Calu3 (cell line): ENCODE data around the gene MOB3B. TPM values are rescaled to one million over a fixed set of nuclear protein-coding genes. Genes with fewer than 3 reads are reported as not detected.

ENCODE experiments used
- BruUV-seq: library from RNA; stranded (reverse); fragments of 400-500 nt; replicated peaks from 2 replicates; lab custom pipeline; 2021; lab: Mats Ljungman, UMichigan
- CTCF ChIA-PET: fragments of 300-600 bp; sonication (Branson Sonifier 250); formaldehyde crosslinking; loops from one replicate; lab custom pipeline; 2022; ENCODE audit warnings: antibody characterized with exemption; lab: Charles Lee
- DNase-seq: peaks from one replicate; pipeline ENCODE4 v3.0.0; 2022
- H3K27ac Mint-ChIP-seq: one replicate; pipeline ENCODE4 v1.8.0; 2022; ENCODE audit warnings: mixed read lengths; ENCODE audit not compliant: unreplicated experiment
- H3K27me3 Mint-ChIP-seq: one replicate; pipeline ENCODE4 v1.8.0; 2022; ENCODE audit warnings: mixed read lengths; ENCODE audit not compliant: unreplicated experiment
- H3K36me3 Mint-ChIP-seq: one replicate; pipeline ENCODE4 v1.8.0; 2022; ENCODE audit warnings: mild to moderate bottlenecking, moderate library complexity, mixed read lengths; ENCODE audit not compliant: insufficient read depth, unreplicated experiment
- H3K4me1 Mint-ChIP-seq: one replicate; pipeline ENCODE4 v1.8.0; 2022; ENCODE audit warnings: mild to moderate bottlenecking, low read depth, mixed read lengths; ENCODE audit not compliant: unreplicated experiment
- H3K4me3 Mint-ChIP-seq: one replicate; pipeline ENCODE4 v1.8.0; 2022; ENCODE audit warnings: mild to moderate bottlenecking, low read depth, moderate library complexity, mixed read lengths; ENCODE audit not compliant: unreplicated experiment
- H3K9me3 Mint-ChIP-seq: one replicate; pipeline ENCODE4 v1.8.0; 2022; ENCODE audit warnings: low read depth, mixed read lengths; ENCODE audit not compliant: unreplicated experiment
- CTCF ChIP-seq: fragments of 200-600 bp; IDR thresholded peaks from one replicate; pipeline ENCODE4 v1.8.0; 2022; ENCODE audit warnings: antibody characterized with exemption; ENCODE audit not compliant: unreplicated experiment
- intact Hi-C: fragments of 100-400 bp; cut with micrococcal nuclease; formaldehyde crosslinking; loops from one replicate; pipeline ENCODE4 v1.10.0; 2022; ENCODE audit not compliant: unreplicated experiment
- total RNA-seq: library from RNA; stranded (reverse); gene quantifications from 2 replicates; pipeline ENCODE4 v1.2.3, GENCODE V29; 2022

Gene MOB3B
- total RNA-seq, 1 experiment from 2014 or later = 7.6 TPM

- no peak for DNase-seq
- Mint-ChIP-seq H3K4me1 (peaks cover 4% of the 10 kb centered on the region), H3K4me3 (no peak overlapping the region), H3K27me3 (no peaks in the 10 kb centered on the region), H3K36me3 (no peaks in the 10 kb centered on the region), H3K9me3 (no peaks in the 10 kb centered on the region), H3K27ac (no peak overlapping the region)
- TF ChIP-seq CTCF = no peak
- BruUV-seq = no TSS peak
- intact Hi-C loops = no loop called here
- CTCF ChIA-PET = interaction anchor here (0.7 kb wide), 1 partner anchor 258 kb away, joined by 3 read pairs; no protein-coding TSS in a partner anchor
Measured at GRCh38 chr9:27402626-27403025, 127.0 kb downstream of the MOB3B start.

GRCh38 chr9:27400334-27400880 lies 129.2 kb downstream of the MOB3B start:
- TF ChIP-seq CTCF = no peak
- no peak for DNase-seq
- Mint-ChIP-seq H3K27ac (no peak overlapping the region), H3K4me3 (no peak overlapping the region), H3K27me3 (no peaks in the 10 kb centered on the region), H3K4me1 (peaks cover 15% of the 10 kb centered on the region), H3K36me3 (no peaks in the 10 kb centered on the region), H3K9me3 (no peaks in the 10 kb centered on the region)
- CTCF ChIA-PET = no interaction called here
- intact Hi-C loops = no loop called here
- no TSS peak for BruUV-seq

GRCh38 chr9:27398982-27399653 lies 130.5 kb downstream of the MOB3B start:
- no peak overlapping the region for H3K27ac Mint-ChIP-seq
- peaks cover 28% of the 10 kb centered on the region for H3K4me1 Mint-ChIP-seq
- intact Hi-C loops = no loop called here
- DNase-seq = no peak
- no peaks in the 10 kb centered on the region for H3K36me3 Mint-ChIP-seq
- no peaks in the 10 kb centered on the region for H3K9me3 Mint-ChIP-seq
- no peaks in the 10 kb centered on the region for H3K27me3 Mint-ChIP-seq
- BruUV-seq = no TSS peak
- no peak overlapping the region for H3K4me3 Mint-ChIP-seq
- TF ChIP-seq CTCF = no peak
- CTCF ChIA-PET = interaction anchor here (0.6 kb wide), 1 partner anchor 46 kb away, joined by 3 read pairs; no protein-coding TSS in a partner anchor

GRCh38 chr9:27396495-27396894 lies 133.1 kb downstream of the MOB3B start:
- no TSS peak for BruUV-seq
- DNase-seq = no peak
- no peak for TF ChIP-seq CTCF
- Mint-ChIP-seq H3K9me3 (no peaks in the 10 kb centered on the region), H3K27ac (peak overlapping the region; percentile 32), H3K4me3 (no peak overlapping the region), H3K27me3 (no peaks in the 10 kb centered on the region), H3K4me1 (peaks cover 49% of the 10 kb centered on the region), H3K36me3 (no peaks in the 10 kb centered on the region)
- intact Hi-C loops = no loop called here
- CTCF ChIA-PET = no interaction called here
